Activated effector memory CD4-positive, alpha-beta T cell treated with anti-CD3 and anti-CD28 coated beads, Interleukin-2, amount 50 U/mL, for 16 hours (primary cell): ENCODE results near the gene CREB3.

Source experiments
- DNase-seq: peaks from one replicate; pipeline ENCODE4 v3.0.0-alpha.2; 2020

CREB3 gene

DNA sequence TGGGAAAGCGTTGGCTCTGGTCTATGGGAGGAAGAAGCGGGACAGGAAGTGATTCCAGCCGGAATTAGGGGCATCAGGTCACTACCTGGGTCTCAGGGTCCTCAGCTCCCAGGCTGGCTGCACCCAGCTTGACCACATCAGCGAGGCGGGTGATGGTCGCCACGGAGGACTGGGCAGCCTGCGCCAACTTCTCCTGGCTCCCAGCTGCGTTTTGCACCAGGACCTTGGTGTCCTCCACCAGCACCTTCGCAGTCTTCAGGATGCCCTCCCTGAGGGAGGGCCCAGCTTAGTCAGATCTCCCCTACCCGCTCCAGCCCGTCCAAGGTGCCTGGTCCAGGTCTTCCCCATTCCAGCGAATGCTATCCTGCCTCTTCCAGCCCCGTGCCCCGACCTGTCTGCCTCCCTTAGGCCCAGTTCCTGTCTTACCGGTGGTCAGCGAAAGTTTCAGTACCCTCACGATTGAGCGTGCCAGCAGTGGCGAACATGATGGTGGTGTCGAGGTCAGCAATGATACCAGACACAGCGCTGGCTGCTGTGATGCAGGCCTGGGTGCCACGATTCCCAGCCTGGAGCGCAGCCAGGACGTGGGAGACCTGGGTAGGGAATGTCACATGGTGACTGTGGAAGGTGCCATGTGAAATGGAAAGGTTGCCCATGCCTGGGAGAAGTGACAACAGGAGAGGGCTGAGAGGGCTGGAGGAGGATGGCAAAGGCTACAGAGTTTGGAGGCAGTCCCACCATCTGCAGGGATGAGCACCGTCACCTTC lies 28.4 kb upstream of the CREB3 start:
- DNase-seq: no peak

DNA sequence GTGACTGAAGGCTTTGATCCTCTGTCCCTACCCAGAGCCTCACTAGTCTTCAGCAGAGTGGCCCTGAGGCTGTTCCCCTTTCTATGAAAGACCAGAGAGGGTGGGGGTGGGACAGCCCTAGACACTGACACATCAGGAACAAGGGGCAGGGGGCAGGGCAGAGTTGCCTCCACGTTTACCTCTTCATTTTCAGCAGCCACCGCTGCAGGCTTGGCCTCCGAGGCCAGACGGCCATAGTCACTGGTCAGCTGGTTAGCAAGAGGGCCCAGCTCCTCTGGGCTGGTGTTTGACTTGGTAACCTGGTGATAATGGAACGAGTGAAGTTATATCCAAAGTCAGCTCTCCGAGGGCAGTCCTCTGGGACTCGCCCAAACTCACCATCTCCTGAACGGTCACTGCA lies 27.1 kb upstream of the CREB3 start:
- no peak for DNase-seq

DNA sequence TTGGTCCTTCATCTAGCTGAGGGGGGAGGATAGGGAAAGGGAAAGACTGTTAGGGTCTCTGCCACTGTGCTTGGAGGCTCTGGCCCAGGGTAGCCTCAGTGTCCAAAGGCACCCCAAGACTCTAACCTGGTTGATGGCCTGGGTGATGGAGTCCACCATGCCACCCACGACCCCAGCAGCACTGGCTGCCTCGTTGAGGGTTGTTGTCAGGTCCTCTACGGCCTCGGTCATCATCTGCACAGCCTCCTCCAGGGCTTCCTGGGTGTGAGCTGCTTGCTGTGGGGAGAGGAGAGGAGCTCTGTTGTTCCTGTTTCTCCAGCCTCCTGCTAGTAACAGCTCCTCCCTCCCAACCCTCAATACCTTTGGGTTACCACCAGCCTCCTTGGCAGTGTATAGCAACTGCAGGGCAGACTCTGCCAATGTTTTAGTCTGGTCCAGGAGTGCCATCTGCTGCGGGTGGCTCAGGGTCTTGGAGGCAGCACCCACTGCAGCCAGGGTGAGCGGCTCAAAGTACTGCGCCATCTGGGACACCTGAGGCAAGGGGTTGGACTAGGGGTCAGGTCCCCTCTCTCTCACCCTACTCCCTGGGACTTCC lies 26.5 kb upstream of the CREB3 start:
- no peak for DNase-seq

- no peak for DNase-seq
These were observed 25.5 kb upstream of the CREB3 start for GRCh38 chr9:35706951-35707350.

DNA sequence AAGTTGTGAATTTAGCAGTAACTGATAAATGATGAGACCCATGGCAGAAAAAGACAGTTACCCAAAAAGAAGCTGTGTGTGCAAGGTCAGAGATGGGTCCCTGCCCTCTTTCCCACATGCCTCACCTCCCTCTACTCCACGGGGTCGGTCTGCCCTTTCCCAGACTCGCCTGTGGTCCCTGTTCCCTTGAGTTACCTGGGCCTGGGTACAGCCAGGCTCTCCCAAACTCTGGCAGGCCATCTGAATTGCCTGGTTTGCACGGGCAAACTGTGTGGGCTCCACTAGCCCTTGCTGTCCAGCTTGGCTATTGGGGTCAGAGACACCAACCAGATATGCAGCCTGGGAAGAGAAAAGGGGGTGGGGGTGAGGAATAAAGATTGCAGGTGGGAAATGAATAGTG lies 24.3 kb upstream of the CREB3 start:
- DNase-seq: no peak

DNA sequence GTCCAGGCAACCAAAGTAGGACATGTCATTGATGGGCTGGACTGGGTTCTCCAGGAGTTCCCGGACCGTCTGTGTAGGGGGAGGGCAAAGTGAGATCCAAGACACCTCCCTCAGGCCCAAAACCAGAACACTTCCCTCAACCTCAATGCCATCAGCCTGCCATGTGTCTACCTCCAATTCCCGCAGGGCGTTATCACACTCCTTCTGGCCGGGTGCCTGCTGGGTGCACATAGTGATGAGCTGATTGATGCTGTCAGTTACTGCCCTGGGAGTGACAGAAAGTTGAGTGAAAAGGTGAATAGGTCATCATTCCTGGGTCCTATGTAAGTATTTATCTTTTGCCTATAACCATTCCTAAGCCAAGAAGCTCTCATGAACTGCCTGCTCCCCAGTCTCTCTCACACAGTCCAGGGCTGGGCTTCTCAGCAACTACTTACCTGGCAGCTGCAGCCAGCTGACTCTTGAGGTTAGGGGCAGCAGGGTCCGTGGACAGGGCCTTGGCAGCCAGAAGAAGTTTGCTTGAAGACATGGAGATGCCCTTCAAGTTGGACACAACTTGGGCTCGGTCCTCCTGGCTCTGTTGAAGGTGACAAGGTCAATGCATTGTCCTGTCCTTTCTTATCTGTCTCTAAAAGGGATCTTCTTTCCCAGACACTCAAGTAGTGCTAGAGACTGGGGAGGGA lies 21.5 kb upstream of the CREB3 start:
- DNase-seq: no peak

- no peak for DNase-seq
These were observed 20.7 kb upstream of the CREB3 start for GRCh38 chr9:35711501-35712428.

DNA sequence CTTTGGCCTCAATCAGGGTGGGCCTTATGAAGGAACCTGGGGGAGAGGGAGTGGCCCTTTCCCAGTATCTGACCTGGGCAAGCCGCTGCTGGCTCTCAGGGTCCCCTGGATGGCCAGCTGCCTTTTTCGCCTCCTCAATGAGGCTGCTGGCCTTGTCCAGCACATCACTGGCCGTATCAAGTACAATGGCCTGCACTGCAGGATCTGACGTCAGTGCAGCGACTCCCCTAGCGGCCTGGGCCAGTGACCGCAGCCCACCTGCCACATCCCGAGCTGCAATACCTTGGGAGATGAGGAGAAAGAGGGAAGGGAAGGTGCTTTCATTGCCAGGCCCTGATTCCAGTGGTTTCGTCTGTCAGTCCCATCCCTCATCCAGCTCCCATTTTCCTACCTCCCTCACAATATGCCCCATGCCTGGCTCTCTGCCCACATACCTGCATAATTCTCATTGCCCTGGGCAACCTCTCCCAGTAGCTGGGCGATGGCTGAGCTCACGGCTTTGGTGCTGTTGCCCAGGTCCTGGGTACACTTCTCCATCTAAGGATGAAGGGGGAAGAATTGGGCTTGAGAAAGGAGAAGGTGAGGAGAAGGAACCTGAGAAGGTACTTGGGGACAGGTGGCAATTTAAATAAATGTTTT lies 19.6 kb upstream of the CREB3 start:
- no peak for DNase-seq

- no peak for DNase-seq
These were observed 18.9 kb upstream of the CREB3 start for GRCh38 chr9:35713578-35713977.

DNA sequence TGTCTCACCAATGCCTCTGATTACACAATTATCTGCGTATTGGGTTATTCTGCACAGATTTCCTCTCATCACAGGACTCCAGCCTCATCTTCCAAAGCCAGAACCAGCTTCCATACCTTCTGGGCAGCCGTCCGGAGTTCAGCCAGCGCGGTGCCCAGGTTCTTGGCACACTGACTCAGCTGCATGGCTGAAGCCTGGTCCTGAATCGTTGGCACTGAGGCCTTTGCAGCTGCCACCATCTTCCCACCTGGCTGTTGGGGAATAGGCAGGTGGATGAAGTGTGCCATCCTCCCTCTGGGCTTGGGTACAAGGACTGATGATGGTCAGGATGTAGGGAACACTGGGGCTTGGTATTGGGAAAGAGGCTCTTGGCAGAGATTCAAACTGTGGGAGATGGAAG lies 18.3 kb upstream of the CREB3 start:
- no peak for DNase-seq

DNA sequence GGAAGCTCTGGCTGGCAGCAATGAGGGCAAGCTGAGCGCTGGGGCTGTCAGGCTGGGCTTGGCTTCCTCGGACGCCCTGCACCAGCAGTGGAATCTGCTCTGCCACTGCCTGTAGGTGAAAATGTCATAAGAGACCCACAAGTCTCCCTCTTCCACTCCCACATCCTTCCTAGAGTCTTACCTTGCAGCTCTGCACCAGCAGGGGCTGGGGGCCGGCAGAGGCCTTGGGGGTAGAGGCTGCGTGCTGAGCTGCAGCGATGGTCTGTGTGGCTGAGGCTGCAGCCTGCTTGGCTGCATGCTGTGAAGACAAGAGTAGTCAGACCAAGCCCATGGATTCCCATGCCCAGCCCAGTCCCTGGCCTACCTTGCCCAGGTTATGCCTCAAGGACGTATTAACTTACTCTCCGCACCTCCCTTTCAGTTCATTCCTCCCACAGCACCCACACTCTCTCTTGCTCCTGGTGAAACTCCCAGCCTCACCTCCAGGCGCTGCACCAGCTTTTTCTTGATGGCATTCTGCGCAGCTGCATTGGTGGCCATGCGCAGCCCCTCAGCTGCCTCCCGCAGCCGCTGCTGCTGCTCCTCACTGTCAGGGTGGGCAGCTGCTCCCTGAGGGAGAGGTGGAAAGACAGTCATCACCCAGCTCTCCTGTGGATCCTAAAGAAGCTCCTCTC lies 17.8 kb upstream of the CREB3 start:
- no peak for DNase-seq

GRCh38 chr9:35716230-35716629 lies 16.2 kb upstream of the CREB3 start:
- no peak for DNase-seq

DNA sequence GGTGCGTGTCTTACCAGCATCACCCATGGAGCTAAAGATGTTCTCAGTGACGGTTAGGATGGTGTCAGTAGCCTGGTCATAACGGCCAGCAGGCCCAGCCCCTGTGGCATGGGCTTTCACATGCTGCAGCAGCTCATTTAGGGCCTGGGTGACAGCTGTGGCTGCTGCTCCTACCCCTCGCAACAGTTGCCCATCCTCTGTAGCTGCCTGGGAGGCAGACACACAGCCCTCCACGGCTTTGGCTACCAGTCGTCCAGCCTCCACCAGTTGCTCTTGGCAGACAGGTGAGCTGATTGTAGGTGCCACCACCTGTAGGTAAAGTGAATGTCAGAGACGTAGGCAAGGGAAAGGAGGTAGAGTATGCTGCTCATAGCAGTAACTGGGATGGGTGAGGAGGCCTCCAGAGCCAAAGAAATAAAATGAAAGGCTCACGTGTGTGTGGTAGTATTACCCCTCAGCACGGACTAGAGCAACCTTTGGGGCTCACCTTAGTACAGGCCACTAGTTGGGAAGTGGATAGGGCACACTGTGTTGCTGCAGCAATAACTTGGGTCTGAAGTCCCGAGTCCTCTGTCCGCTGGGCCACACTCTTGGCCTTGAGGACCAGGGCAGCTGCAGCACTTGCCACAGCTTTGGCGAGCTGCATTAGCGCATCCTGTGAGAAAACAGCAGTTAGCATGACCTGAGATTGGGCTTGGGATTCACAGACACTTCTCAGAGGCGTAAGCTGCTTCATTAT lies 15.2 kb upstream of the CREB3 start:
- DNase-seq: no peak

DNA sequence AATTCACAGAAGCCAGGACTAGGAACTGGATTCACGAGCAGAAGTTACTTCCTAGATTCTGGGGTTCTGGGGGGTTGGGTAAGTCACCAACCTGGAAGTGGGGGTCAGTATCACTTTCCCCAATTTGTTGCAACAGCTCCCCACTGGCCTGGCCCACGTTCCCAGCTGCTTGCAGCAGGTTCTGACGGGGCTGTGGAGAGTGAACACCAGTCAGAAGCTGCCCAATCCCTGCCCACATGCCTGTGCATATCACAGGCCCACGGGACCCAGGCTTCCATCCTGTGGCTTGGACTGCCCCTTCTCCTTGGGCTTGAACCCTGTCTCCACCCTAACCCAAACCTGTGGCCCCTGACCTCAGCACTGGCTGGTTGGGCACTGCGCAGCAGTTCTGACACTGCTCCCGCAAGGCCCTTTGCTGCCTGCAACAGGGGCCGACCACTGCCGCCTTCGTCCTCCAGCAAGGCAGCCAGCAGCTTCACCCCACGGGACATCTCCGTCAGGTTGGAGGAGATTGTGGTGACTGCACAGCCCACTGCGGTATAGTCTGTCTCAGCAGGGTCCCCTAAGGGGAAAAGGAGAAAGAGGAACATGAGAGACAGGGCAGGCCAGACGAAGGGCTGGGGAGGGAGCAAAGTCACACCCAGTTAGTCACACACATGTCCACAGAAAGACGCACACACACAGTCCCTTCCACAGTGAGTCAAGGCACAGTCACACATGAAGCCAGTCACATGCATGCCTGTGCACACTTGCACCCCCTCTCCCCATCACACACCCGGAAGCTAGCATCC lies 13.6 kb upstream of the CREB3 start:
- DNase-seq: no peak

GRCh38 chr9:35719546-35719945 lies 12.9 kb upstream of the CREB3 start:
- DNase-seq: no peak

GRCh38 chr9:35723426-35723825 lies 9.0 kb upstream of the CREB3 start:
- DNase-seq: no peak

DNA sequence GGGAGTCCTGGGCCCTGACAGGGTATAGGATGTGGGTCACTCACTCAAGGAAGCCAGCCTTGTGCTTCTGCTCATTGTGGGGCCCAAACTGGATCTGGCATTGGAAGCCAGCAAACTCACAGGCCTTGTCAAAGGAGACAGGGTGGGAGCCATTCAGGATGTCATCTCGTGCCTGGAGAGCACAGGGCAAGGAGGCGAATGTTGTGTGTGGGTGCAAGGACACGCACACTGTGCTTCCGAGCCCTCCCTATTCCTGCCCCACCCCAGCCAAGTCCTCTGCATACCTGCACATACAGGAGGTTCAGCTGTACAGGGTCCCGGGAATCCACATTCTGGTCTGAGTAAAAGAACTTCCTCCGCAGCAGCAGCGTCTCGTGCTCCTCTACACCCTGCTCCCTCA lies 8.6 kb upstream of the CREB3 start:
- DNase-seq: no peak

- DNase-seq: no peak
These were observed 7.1 kb upstream of the CREB3 start for GRCh38 chr9:35725362-35725761.

- DNase-seq: peak; percentile 68
These were observed 5.5 kb upstream of the CREB3 start for GRCh38 chr9:35726931-35727330.

DNA sequence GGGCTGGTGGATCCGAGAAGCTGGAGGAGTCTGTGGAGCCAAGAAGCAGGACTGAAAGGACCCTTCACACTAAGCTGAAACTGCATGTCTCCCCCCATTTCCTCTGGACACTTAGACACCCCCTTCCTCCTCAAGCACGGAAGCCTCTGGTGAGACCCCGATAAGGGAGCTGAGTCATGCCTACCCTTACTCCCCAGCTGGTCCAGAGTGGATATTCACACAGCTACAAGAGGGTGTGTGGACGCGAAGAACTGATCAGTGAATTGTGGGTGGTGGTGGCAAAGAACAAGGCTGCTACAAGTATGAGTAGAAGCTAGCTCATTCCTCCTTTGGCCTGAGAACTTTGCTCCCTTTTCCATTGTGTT lies 4.8 kb upstream of the CREB3 start:
- DNase-seq: no peak
